DOHH2 (cell line): ENCODE data around the gene VWF.
"Not testable (repeated sequence)": the region's sequence is repeated elsewhere in the genome, so short reads cannot be mapped to it uniquely, and the experiment has no call there.

ENCODE experiments used
- H3F3A ChIP-seq: fragments of 200-600 bp; sonication (generic), shearing (Covaris generic); 2 replicates; pipeline ENCODE4 v1.6.0; 2016; ENCODE audit warnings: antibody characterized with exemption, mild to moderate bottlenecking; ENCODE audit not compliant: control insufficient read depth, insufficient read depth
- H3K27ac ChIP-seq: fragments of 200-600 bp; sonication (generic); 2 replicates; pipeline ENCODE4 v1.5.1; 2014; ENCODE audit warnings: low read depth, mild to moderate bottlenecking, low read length, moderate library complexity
- H3K27me3 ChIP-seq: fragments of 200-600 bp; sonication (generic); 2 replicates; pipeline ENCODE4 v1.6.1; 2014; ENCODE audit warnings: mild to moderate bottlenecking, low read length, mixed read lengths; ENCODE audit not compliant: control insufficient read depth
- H3K36me3 ChIP-seq: fragments of 200-600 bp; sonication (generic); 2 replicates; pipeline ENCODE4 v1.6.1; 2014; ENCODE audit warnings: mild to moderate bottlenecking, low read length, moderate library complexity, mixed read lengths; ENCODE audit not compliant: control insufficient read depth
- H3K4me1 ChIP-seq: fragments of 200-600 bp; sonication (generic); 2 replicates; pipeline ENCODE4 v1.6.1; 2014; ENCODE audit warnings: mild to moderate bottlenecking, low read length, mixed read lengths; ENCODE audit not compliant: control insufficient read depth
- H3K4me2 ChIP-seq: fragments of 200-600 bp; sonication (generic); 2 replicates; pipeline ENCODE4 v1.6.0; 2014; ENCODE audit warnings: mild to moderate bottlenecking, low read length, moderate library complexity
- H3K4me3 ChIP-seq: fragments of 200-600 bp; sonication (generic); 2 replicates; pipeline ENCODE4 v1.5.1; 2014; ENCODE audit warnings: mild to moderate bottlenecking, low read length, mixed read lengths
- H3K79me2 ChIP-seq: fragments of 200-600 bp; sonication (generic); 2 replicates; pipeline ENCODE4 v1.6.1; 2014; ENCODE audit warnings: mild to moderate bottlenecking, low read length, mixed read lengths; ENCODE audit not compliant: control insufficient read depth
- H3K9me2 ChIP-seq: fragments of 200-600 bp; sonication (generic); replicated peaks from 2 replicates; pipeline ENCODE4 v1.6.1; 2014; ENCODE audit warnings: mild to moderate bottlenecking, low read length, mixed read lengths; ENCODE audit not compliant: control insufficient read depth
- H3K9me3 ChIP-seq: fragments of 200-600 bp; sonication (generic); 2 replicates; pipeline ENCODE4 v1.6.1; 2014; ENCODE audit warnings: antibody characterized with exemption, low read length, mixed read lengths; ENCODE audit not compliant: control insufficient read depth, insufficient read depth
- H4K20me1 ChIP-seq: fragments of 200-600 bp; sonication (generic); 2 replicates; pipeline ENCODE4 v1.6.0; 2014; ENCODE audit warnings: low read depth, mild to moderate bottlenecking, antibody characterized with exemption, low read length, moderate library complexity; ENCODE audit not compliant: control insufficient read depth, insufficient read depth
- CTCF ChIP-seq: fragments of 200-600 bp; sonication (generic); IDR thresholded peaks from one replicate; pipeline ENCODE4 v1.5.1; 2014; ENCODE audit warnings: antibody characterized with exemption, mild to moderate bottlenecking, low read depth, low read length; ENCODE audit not compliant: poor library complexity, severe bottlenecking
- EZH2phosphoT487 ChIP-seq: fragments of 200-600 bp; sonication (generic); IDR thresholded peaks from 2 replicates; pipeline ENCODE4 v1.6.1; 2017; ENCODE audit warnings: borderline replicate concordance, mild to moderate bottlenecking, antibody characterized with exemption, low read length, moderate library complexity, mixed read lengths

VWF gene

GRCh38 chr12:6146509-6146908 lies 22.0 kb upstream of the VWF start:
- TF ChIP-seq CTCF (no peak), EZH2phosphoT487 (no peak)
- Histone ChIP-seq H3K79me2 (no peaks in the 10 kb centered on the region), H3F3A (no peaks in the 10 kb centered on the region), H3K4me1 (peaks cover 2% of the 10 kb centered on the region), H3K9me3 (no peaks in the 10 kb centered on the region), H3K36me3 (no peaks in the 10 kb centered on the region), H3K9me2 (no peaks in the 10 kb centered on the region), H3K4me3 (no peak overlapping the region), H4K20me1 (no peaks in the 10 kb centered on the region), H3K4me2 (no peak overlapping the region), H3K27ac (no peak overlapping the region), H3K27me3 (no peaks in the 10 kb centered on the region)

GRCh38 chr12:6145564-6145963 lies 21.1 kb upstream of the VWF start:
- no peaks in the 10 kb centered on the region for H3K79me2 ChIP-seq
- H3K27ac ChIP-seq, result no peak overlapping the region
- H4K20me1 ChIP-seq, result no peaks in the 10 kb centered on the region
- H3F3A ChIP-seq, result no peaks in the 10 kb centered on the region
- peaks cover 12% of the 10 kb centered on the region for H3K4me1 ChIP-seq
- no peak for TF ChIP-seq CTCF
- H3K27me3 ChIP-seq, result no peaks in the 10 kb centered on the region
- no peak overlapping the region for H3K4me3 ChIP-seq
- H3K4me2 ChIP-seq, result no peak overlapping the region
- no peaks in the 10 kb centered on the region for H3K9me3 ChIP-seq
- H3K36me3 ChIP-seq, result no peaks in the 10 kb centered on the region
- H3K9me2 ChIP-seq, result no peaks in the 10 kb centered on the region

GRCh38 chr12:6143303-6143675 lies 18.8 kb upstream of the VWF start:
- no peaks in the 10 kb centered on the region for H3F3A ChIP-seq
- no peak overlapping the region for H3K4me3 ChIP-seq
- H3K27ac ChIP-seq, result no peak overlapping the region
- no peaks in the 10 kb centered on the region for H3K36me3 ChIP-seq
- no peaks in the 10 kb centered on the region for H3K79me2 ChIP-seq
- no peaks in the 10 kb centered on the region for H4K20me1 ChIP-seq
- no peaks in the 10 kb centered on the region for H3K9me3 ChIP-seq
- no peaks in the 10 kb centered on the region for H3K9me2 ChIP-seq
- no peak for TF ChIP-seq EZH2phosphoT487
- TF ChIP-seq CTCF, result no peak
- no peak overlapping the region for H3K4me2 ChIP-seq
- H3K4me1 ChIP-seq, result peaks cover 15% of the 10 kb centered on the region
- no peaks in the 10 kb centered on the region for H3K27me3 ChIP-seq

- not testable (repeated sequence) for H3K9me3 ChIP-seq, H3K4me3 ChIP-seq, H3K36me3 ChIP-seq, H3K27ac ChIP-seq, H3F3A ChIP-seq, H3K9me2 ChIP-seq, H3K4me2 ChIP-seq, H4K20me1 ChIP-seq, H3K27me3 ChIP-seq, H3K79me2 ChIP-seq
- H3K4me1 ChIP-seq, result peaks cover 15% of the 10 kb centered on the region
Observed at GRCh38 chr12:6142368-6143302, 18.2 kb upstream of the VWF start.

- not testable (repeated sequence) for H3K36me3 ChIP-seq, H3K4me2 ChIP-seq, H3K4me3 ChIP-seq, H3K27me3 ChIP-seq, H3K79me2 ChIP-seq, H3K9me2 ChIP-seq, H4K20me1 ChIP-seq, H3K27ac ChIP-seq, H3F3A ChIP-seq, H3K9me3 ChIP-seq
- peaks cover 15% of the 10 kb centered on the region for H3K4me1 ChIP-seq
Observed at GRCh38 chr12:6141731-6142367, 17.4 kb upstream of the VWF start.
